ENCODE data around the gene FAM124B. TPM values are rescaled to one million over a fixed set of nuclear protein-coding genes. Genes with fewer than 3 reads are reported as not detected.

FAM124B gene
- total RNA-seq, 1 donor from 2014 or later = 13.3 TPM

DNA sequence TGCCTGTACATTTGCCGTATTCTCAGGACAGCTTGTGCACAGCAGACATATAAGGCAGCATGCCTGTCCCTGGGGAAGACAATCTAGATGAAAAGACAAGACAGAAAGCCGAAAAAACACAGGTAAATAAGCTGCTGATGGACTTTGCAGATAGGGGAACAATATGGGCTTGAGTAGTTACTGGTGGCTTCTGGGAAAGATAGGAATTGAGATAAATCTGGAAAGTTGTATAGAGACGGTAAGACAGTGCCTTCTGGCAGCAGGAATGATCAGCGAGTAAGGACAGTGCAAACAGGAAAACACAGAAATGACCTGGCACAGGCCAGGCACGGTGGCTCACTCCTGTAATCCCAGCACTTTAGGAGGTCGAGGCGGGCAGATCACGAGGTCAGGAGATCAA lies 70.2 kb downstream of the FAM124B start:
- Histone ChIP-seq H3K27ac (no peak overlapping the region), H3K4me1 (no peaks in the 10 kb centered on the region), H3K36me3 (no peaks in the 10 kb centered on the region), H3K9me3 (no peaks in the 10 kb centered on the region), H3K4me3 (no peak overlapping the region), H3K27me3 (no peaks in the 10 kb centered on the region)
- TF ChIP-seq, protein P1, sequence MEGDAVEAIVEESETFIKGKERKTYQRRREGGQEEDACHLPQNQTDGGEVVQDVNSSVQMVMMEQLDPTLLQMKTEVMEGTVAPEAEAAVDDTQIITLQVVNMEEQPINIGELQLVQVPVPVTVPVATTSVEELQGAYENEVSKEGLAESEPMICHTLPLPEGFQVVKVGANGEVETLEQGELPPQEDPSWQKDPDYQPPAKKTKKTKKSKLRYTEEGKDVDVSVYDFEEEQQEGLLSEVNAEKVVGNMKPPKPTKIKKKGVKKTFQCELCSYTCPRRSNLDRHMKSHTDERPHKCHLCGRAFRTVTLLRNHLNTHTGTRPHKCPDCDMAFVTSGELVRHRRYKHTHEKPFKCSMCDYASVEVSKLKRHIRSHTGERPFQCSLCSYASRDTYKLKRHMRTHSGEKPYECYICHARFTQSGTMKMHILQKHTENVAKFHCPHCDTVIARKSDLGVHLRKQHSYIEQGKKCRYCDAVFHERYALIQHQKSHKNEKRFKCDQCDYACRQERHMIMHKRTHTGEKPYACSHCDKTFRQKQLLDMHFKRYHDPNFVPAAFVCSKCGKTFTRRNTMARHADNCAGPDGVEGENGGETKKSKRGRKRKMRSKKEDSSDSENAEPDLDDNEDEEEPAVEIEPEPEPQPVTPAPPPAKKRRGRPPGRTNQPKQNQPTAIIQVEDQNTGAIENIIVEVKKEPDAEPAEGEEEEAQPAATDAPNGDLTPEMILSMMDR (IDR thresholded peaks at IDR 0.05) = no peak
- intact Hi-C loops (cut with DNase I) = no loop called here
- no peak for DNase-seq (ENCODE audit: low spot score in 2 of 2)

DNA sequence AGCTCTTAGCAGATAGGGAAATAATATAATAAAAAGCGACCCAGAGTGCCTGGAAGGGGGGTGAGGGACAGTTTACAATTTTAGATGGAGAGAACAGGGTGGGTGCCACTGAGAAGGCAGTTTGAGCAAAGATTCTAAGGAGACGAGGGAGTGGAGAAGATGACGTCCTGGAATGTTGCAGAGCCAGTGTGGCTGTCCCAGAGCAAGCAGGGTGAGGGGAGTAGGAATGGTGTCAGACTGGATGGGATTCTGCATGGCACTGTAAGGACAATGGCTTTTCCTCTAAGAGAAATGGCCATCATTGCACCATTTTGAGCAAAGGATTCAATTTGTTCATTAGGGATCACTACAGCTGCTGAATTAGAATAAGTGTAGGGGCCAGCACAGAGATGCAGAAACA lies 73.1 kb downstream of the FAM124B start:
- DNase-seq (ENCODE audit: low spot score in 2 of 2) = no peak
- H3K27me3 ChIP-seq = no peaks in the 10 kb centered on the region
- intact Hi-C loops (cut with DNase I) = no loop called here
- TF ChIP-seq, protein P1 (IDR thresholded peaks at IDR 0.05) = no peak
- no peaks in the 10 kb centered on the region for H3K4me1 ChIP-seq
- H3K36me3 ChIP-seq = no peaks in the 10 kb centered on the region
- H3K9me3 ChIP-seq = no peaks in the 10 kb centered on the region
- no peak overlapping the region for H3K27ac ChIP-seq
- H3K4me3 ChIP-seq = no peak overlapping the region

Other genes with a start within 250 kb of the FAM124B start
- gene CUL3, start 183.3 kb upstream of the FAM124B start, total RNA-seq = 16.1 TPM

All from ascending aorta (tissue), 2 donors.